Neural progenitor cell (in vitro differentiated cells): ENCODE results near the gene PRR33.

Experiments
- CTCF ChIP-seq: fragments of 200-600 bp; sonication (generic); IDR thresholded peaks from 2 replicates; pipeline ENCODE4 v1.5.1; 2017; ENCODE audit warnings: antibody characterized with exemption, mild to moderate bottlenecking
- EZH2 ChIP-seq: fragments of 200-600 bp; sonication (generic); IDR thresholded peaks from 2 replicates; pipeline ENCODE4 v1.6.1; 2017; ENCODE audit warnings: antibody characterized with exemption, mild to moderate bottlenecking, moderate library complexity
- EZH2phosphoT487 ChIP-seq: fragments of 200-600 bp; sonication (generic); IDR thresholded peaks from 2 replicates; pipeline ENCODE4 v1.6.1; 2017; ENCODE audit warnings: antibody characterized with exemption

DNA sequence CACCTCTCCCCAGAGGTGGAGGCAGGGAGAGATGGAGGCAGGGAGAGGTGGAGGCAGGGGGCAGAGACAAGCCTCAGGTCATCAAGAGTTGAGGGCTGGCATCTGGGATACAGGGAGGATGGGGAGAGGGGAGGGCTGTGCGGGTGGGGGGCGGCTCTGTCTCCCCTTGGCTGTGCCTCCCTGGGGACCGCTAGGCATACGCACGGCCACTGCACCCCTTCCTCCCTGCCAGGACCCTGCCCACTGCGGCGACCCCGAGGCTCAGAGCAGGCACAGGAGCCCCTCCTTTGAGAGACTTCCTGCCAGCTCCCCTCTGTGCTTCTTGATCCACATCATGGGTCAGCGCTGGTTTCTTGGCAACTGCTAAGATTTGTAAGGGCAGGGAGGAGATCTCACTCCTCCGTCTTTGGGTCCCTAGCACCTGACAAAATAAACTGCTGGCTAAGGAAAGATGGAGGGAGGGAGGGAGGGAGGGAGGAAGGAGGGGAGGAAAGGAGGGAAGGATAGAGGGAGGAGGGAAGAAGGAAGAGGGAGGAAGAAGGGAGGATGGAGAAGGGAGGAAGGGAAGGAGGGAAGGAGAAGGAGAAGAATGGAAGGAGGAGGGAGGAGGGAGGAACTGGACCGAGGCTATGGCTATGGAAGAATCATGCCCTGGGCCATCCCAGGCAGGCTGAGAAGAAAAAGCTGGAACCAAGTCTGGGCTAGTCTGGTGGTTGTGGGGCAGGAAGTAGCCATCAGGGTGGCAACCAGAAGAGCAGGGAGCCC is 18.5 kb downstream of the PRR33 start:
- TF ChIP-seq CTCF: no peak
- no peak for TF ChIP-seq EZH2phosphoT487
- no peak for TF ChIP-seq EZH2
